ENCODE measurements around the gene OPCML. TPM values are rescaled to one million over a fixed set of nuclear protein-coding genes. Genes with fewer than 3 reads are reported as not detected.

The OPCML gene
- total RNA-seq, 1 experiment from 2014 or later: 0.94 TPM

DNA sequence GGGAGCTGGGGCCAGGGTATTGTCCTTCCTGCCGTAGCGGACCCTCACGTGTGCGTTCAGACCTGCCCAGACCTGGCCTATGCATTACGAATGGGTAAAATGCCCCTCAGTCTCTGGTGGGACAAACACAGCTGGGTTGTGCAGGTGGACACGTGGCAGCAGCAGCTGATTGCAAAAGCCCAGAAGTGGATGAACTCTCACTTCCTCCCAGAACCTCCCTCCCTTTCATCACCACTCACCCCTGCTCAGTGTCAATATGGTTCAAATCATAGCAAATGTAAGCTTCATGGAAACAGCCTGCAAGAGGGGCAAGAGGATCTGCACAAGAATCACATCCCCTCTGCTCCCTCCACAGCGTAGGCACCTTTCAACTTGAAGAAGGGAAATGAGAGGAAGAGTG, 352.1 kb downstream of the OPCML start:
- no peaks in the 10 kb centered on the region for H3K4me1 Mint-ChIP-seq
- H3K27me3 Mint-ChIP-seq (ENCODE audit: low read depth): peaks cover 7% of the 10 kb centered on the region

More for the DNA sequence above, 352.1 kb downstream of the OPCML start:
- Histone ChIP-seq H3K27ac (ENCODE audit: insufficient read length, low read depth, low read length) (no peak overlapping the region), H3K56ac (ENCODE audit: insufficient read length, low read depth, low read length) (no peak overlapping the region), H3K4me1 (ENCODE audit: insufficient read depth, low read length) (no peaks in the 10 kb centered on the region), H3K79me2 (ENCODE audit: insufficient read depth, low read length) (no peaks in the 10 kb centered on the region), H3K18ac (ENCODE audit: insufficient read length, low read depth, low read length) (no peak overlapping the region), H4K91ac (ENCODE audit: insufficient read length, low read depth, low read length) (no peak overlapping the region), H3K14ac (ENCODE audit: insufficient read depth, low read length) (no peak overlapping the region), H2AK5ac (ENCODE audit: insufficient read length, low read length) (no peak overlapping the region), H2BK120ac (ENCODE audit: low read depth, low read length, poor library complexity, severe bottlenecking) (no peak overlapping the region), H3K79me1 (ENCODE audit: insufficient read depth, low read depth, low read length, poor library complexity, severe bottlenecking) (no peaks in the 10 kb centered on the region), H4K20me1 (ENCODE audit: control insufficient read depth, insufficient read depth, insufficient read length) (no peaks in the 10 kb centered on the region), H2BK12ac (ENCODE audit: insufficient read length, low read depth, low read length) (no peak overlapping the region), H3K9me3 (ENCODE audit: control insufficient read depth, low read depth, low read length) (no peaks in the 10 kb centered on the region), H2BK5ac (ENCODE audit: insufficient read length, low read length) (no peak overlapping the region), H3K9ac (ENCODE audit: extremely low read depth, insufficient read length, low read length) (no peak overlapping the region), H2AFZ (ENCODE audit: low read length) (no peak overlapping the region), H3K27me3 (ENCODE audit: insufficient read depth, low read length) (no peaks in the 10 kb centered on the region), H3K4me2 (ENCODE audit: insufficient read depth, insufficient read length, low read length) (no peak overlapping the region), H4K5ac (ENCODE audit: insufficient read length, low read depth, low read length) (no peak overlapping the region), H2BK15ac (ENCODE audit: low read depth, low read length) (no peak overlapping the region), H2BK20ac (ENCODE audit: low read depth, low read length, poor library complexity, severe bottlenecking) (no peak overlapping the region), H3K4ac (ENCODE audit: low read depth, low read length) (no peak overlapping the region), H3K23ac (ENCODE audit: insufficient read length, low read depth, low read length) (no peak overlapping the region), H3K23me2 (ENCODE audit: insufficient read length, low read depth, low read length, poor library complexity, severe bottlenecking) (no peaks in the 10 kb centered on the region), H3T11ph (ENCODE audit: low read length) (no peak overlapping the region), H4K8ac (replicated peaks; ENCODE audit: insufficient read length, low read depth, low read length) (no peak overlapping the region)
- Mint-ChIP-seq H3K36me3 (ENCODE audit: insufficient read depth in 1 of 3, low read depth in 3 of 3) (no peaks in the 10 kb centered on the region), H3K4me3 (no peak overlapping the region), H3K9me3 (no peaks in the 10 kb centered on the region), H3K27ac (peak overlapping the region in 1 of 3 experiments; percentile 9; a peak in 1 of 7 replicates)
- no peak for DNase-seq
- TF ChIP-seq CTCF (conservative IDR thresholded peaks at IDR 0.05): no peak
- no CpG with 5 or more reads among the region's 7 CpGs for WGBS (ENCODE audit: extremely low coverage, insufficient read length, low lambda C conversion rate)

All from H9 (cell line).